DOHH2 (cell line): ENCODE results near the gene PMF1.

ENCODE experiments used
- EZH2phosphoT487 ChIP-seq: fragments of 200-600 bp; sonication (generic); IDR thresholded peaks from 2 replicates; pipeline ENCODE4 v1.6.1; 2017; ENCODE audit warnings: borderline replicate concordance, mild to moderate bottlenecking, antibody characterized with exemption, low read length, moderate library complexity, mixed read lengths
- TF ChIP-seq, protein P1 (sequence below): fragments of 200-600 bp; sonication (generic); IDR thresholded peaks from one replicate; pipeline ENCODE4 v1.5.1; 2014; ENCODE audit warnings: antibody characterized with exemption, mild to moderate bottlenecking, low read depth, low read length; ENCODE audit not compliant: poor library complexity, severe bottlenecking

DNA sequence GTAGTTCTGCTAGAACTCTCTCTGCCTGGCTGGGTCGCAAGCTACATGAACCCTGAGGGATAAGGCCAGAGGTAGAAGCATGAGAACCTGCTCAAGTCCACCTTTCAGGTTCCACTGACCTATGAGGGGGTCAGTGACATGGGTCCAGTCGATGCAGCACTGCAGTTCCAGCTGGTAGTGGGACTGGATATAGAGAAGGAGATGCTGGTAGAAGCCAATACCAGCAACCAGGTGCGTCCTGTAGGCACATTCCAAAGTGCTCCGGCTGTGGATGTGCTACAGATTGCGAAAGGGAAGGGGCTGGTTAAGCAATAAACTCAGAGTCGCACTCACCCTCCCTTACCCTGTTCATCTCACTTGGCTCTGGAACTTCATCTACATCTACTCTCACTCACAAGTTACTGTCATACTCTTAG is 64.2 kb downstream of the PMF1 start:
- TF ChIP-seq, protein P1, sequence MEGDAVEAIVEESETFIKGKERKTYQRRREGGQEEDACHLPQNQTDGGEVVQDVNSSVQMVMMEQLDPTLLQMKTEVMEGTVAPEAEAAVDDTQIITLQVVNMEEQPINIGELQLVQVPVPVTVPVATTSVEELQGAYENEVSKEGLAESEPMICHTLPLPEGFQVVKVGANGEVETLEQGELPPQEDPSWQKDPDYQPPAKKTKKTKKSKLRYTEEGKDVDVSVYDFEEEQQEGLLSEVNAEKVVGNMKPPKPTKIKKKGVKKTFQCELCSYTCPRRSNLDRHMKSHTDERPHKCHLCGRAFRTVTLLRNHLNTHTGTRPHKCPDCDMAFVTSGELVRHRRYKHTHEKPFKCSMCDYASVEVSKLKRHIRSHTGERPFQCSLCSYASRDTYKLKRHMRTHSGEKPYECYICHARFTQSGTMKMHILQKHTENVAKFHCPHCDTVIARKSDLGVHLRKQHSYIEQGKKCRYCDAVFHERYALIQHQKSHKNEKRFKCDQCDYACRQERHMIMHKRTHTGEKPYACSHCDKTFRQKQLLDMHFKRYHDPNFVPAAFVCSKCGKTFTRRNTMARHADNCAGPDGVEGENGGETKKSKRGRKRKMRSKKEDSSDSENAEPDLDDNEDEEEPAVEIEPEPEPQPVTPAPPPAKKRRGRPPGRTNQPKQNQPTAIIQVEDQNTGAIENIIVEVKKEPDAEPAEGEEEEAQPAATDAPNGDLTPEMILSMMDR = no peak
- no peak for TF ChIP-seq EZH2phosphoT487
